ENCODE results near the gene B3GALT4.

B3GALT4 gene

DNA sequence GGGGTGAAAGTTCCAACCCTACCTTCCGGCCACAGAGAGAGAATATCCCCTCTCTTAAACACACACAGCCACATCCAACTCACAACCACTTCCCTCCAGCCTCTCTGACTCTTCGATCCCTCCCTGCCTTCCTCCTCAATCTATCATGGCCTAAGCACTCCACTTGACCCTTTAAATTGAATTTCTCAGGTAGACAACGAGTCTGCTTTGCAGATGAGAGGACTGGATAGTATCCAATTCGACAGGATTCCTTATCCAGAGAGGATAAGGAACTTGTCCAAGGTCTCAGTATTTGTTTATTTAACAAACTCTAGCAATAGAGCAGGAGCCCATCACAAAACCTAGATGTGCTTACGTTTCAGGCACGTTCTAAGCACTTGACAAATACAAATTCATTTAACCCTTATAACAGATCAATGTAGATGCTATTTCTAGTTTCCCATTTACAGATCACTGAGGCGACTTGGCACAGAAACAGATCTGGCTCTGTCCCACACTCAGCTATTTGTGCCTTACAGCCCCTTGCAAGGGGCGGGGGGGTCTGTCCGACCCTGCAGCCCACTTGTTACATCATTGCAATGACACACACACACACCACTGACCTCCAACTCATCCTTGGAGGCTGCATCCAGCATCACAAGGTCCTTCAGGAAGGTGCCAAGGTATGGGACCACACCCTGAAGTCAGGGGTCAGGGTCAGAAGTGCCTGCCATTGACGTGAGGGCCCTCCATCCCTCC lies 17.3 kb downstream of the B3GALT4 start:
- Histone ChIP-seq H3K27me3 (ENCODE audit: insufficient read depth, low read length, poor library complexity, severe bottlenecking) (no peaks in the 10 kb centered on the region), H3K4me3 (ENCODE audit: low read length, poor library complexity, severe bottlenecking) (no peak overlapping the region), H3K9me3 (ENCODE audit: insufficient read depth, low read depth, low read length) (no peaks in the 10 kb centered on the region), H3K36me3 (ENCODE audit: insufficient read depth, low read length) (peaks cover 11% of the 10 kb centered on the region; the same call in 1 of the 2 replicates), H3K9me2 (replicated peaks; ENCODE audit: low read depth, low read length) (no peaks in the 10 kb centered on the region), H3K4me2 (ENCODE audit: low read depth, low read length, poor library complexity, severe bottlenecking) (no peak overlapping the region), H4K20me1 (ENCODE audit: insufficient read depth, low read length, poor library complexity, severe bottlenecking) (no peaks in the 10 kb centered on the region), H3K79me2 (ENCODE audit: insufficient read depth, low read length) (peaks cover 39% of the 10 kb centered on the region), H3K9ac (ENCODE audit: low read depth, low read length, poor library complexity, severe bottlenecking) (no peak overlapping the region), H3F3A (ENCODE audit: low read depth) (peaks cover 2% of the 10 kb centered on the region; the same call in 1 of the 2 replicates), H2AFZ (ENCODE audit: low read length) (no peak overlapping the region), H3K4me1 (ENCODE audit: insufficient read depth, low read length, poor library complexity, severe bottlenecking) (peaks cover 12% of the 10 kb centered on the region)
- no peak for TF ChIP-seq EZH2phosphoT487 (IDR thresholded peaks at IDR 0.05; ENCODE audit: borderline replicate concordance)
- no peak for TF ChIP-seq CTCF (conservative IDR thresholded peaks at IDR 0.05; ENCODE audit: low read length)

- Histone ChIP-seq H3K27me3 (ENCODE audit: insufficient read depth, low read length, poor library complexity, severe bottlenecking) (no peaks in the 10 kb centered on the region), H3K79me2 (ENCODE audit: insufficient read depth, low read length) (peaks cover 35% of the 10 kb centered on the region), H3F3A (ENCODE audit: low read depth) (peaks cover 10% of the 10 kb centered on the region), H2AFZ (ENCODE audit: low read length) (no peak overlapping the region), H3K4me3 (ENCODE audit: low read length, poor library complexity, severe bottlenecking) (no peak overlapping the region), H4K20me1 (ENCODE audit: insufficient read depth, low read length, poor library complexity, severe bottlenecking) (peaks cover 3% of the 10 kb centered on the region), H3K4me1 (ENCODE audit: insufficient read depth, low read length, poor library complexity, severe bottlenecking) (peaks cover 10% of the 10 kb centered on the region), H3K9me2 (replicated peaks; ENCODE audit: low read depth, low read length) (no peaks in the 10 kb centered on the region), H3K36me3 (ENCODE audit: insufficient read depth, low read length) (peaks cover 11% of the 10 kb centered on the region; the same call in 1 of the 2 replicates), H3K9ac (ENCODE audit: low read depth, low read length, poor library complexity, severe bottlenecking) (no peak overlapping the region), H3K4me2 (ENCODE audit: low read depth, low read length, poor library complexity, severe bottlenecking) (no peak overlapping the region), H3K9me3 (ENCODE audit: insufficient read depth, low read depth, low read length) (no peaks in the 10 kb centered on the region)
- TF ChIP-seq CTCF (conservative IDR thresholded peaks at IDR 0.05; ENCODE audit: low read length): no peak
- no peak for TF ChIP-seq EZH2phosphoT487 (IDR thresholded peaks at IDR 0.05; ENCODE audit: borderline replicate concordance)
These were observed 18.9 kb downstream of the B3GALT4 start for GRCh38 chr6:33295621-33296369.

DNA sequence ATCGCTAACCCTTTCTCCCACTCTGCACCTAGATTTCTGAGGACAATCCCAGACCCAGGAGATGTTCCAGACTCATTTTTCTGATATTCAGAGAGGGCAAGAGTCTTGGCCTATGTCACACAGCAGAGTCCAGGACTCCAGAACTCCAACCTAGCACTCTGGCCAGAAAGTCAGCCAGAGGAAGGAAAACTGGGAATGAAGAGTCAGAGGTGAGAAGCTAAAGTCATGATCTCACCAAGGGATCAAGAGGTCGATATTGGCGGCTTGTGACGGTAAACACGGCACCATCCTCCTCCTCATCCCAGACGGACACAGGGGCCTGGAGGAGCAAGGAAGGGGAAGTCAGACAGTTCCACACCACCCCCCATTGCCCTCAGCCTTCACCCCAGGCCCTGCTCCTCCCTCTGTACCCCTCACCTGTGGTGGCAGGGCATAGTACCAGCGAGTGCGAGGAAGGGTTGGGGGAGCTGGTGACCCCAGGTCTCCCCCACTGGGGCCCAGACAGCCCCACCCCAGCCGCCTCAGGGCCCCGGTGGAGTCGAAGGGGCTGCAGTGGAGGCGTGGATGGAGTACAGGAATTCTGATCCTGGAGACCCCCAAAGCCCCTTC lies 20.0 kb downstream of the B3GALT4 start:
- no peaks in the 10 kb centered on the region for H3K27me3 ChIP-seq (ENCODE audit: insufficient read depth, low read length, poor library complexity, severe bottlenecking)
- H4K20me1 ChIP-seq (ENCODE audit: insufficient read depth, low read length, poor library complexity, severe bottlenecking): peaks cover 3% of the 10 kb centered on the region
- H3K9me3 ChIP-seq (ENCODE audit: insufficient read depth, low read depth, low read length): no peaks in the 10 kb centered on the region
- no peak overlapping the region for H3K9ac ChIP-seq (ENCODE audit: low read depth, low read length, poor library complexity, severe bottlenecking)
- H3K4me3 ChIP-seq (ENCODE audit: low read length, poor library complexity, severe bottlenecking): peak overlapping the region; percentile 94
- peaks cover 10% of the 10 kb centered on the region for H3F3A ChIP-seq (ENCODE audit: low read depth)
- H2AFZ ChIP-seq (ENCODE audit: low read length): no peak overlapping the region
- TF ChIP-seq CTCF (conservative IDR thresholded peaks at IDR 0.05; ENCODE audit: low read length) (no peak), EZH2phosphoT487 (IDR thresholded peaks at IDR 0.05; ENCODE audit: borderline replicate concordance) (no peak)
- peaks cover 41% of the 10 kb centered on the region for H3K79me2 ChIP-seq (ENCODE audit: insufficient read depth, low read length)
- H3K36me3 ChIP-seq (ENCODE audit: insufficient read depth, low read length): peaks cover 3% of the 10 kb centered on the region; the same call in 1 of the 2 replicates
- H3K4me1 ChIP-seq (ENCODE audit: insufficient read depth, low read length, poor library complexity, severe bottlenecking): peaks cover 10% of the 10 kb centered on the region
- H3K9me2 ChIP-seq (replicated peaks; ENCODE audit: low read depth, low read length): no peaks in the 10 kb centered on the region
- peak overlapping the region; percentile 89 for H3K4me2 ChIP-seq (ENCODE audit: low read depth, low read length, poor library complexity, severe bottlenecking)
